ENCODE measurements around the gene PXN. TPM values are rescaled to one million over a fixed set of nuclear protein-coding genes. Genes with fewer than 3 reads are reported as not detected.

Gene PXN
- total RNA-seq = 279 and 332 TPM in 2 replicates

DNA sequence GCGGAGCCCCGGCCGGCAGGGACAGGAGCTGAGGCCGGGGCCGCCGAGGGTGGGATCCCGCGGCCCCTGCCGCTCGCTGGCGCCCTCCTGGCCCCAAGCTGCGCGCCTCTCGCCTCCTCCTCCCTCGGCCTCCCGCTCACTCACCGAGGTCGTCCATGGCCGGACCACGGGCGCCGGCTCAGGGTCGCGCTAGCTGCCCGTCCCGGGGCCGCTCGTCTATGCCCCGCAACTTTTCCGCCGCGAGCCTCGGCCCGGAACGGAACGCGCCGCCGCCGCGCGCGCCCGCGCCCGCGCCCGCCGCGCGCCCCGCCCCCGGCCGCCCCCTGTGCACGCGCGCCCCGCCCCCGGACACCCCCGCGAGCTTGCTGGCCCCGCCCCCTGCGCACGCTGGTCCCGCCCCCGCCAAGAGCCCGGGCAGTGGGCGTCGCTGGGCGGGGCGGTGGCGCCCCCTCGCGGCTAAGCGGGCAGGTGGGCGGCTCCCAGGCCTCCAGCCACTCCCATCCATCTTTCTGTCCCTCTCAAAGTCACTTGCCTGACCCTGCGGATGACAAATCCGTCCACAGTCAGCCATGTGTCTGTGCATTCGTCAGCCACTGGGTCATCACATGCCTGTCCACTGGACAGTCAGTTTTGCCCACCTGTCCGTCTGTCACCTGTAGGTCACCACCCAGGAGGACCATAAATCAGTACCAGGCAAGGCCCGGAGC is at the start of gene PXN:
Gene PXN, minus strand, starts transcription at position 258 of the 707 bp plus-strand sequence. Its CDS starts 101 bp downstream, at position 157.
- DNase-seq (ENCODE audit: extremely low read depth, low read depth, low spot score) = no peak

DNA sequence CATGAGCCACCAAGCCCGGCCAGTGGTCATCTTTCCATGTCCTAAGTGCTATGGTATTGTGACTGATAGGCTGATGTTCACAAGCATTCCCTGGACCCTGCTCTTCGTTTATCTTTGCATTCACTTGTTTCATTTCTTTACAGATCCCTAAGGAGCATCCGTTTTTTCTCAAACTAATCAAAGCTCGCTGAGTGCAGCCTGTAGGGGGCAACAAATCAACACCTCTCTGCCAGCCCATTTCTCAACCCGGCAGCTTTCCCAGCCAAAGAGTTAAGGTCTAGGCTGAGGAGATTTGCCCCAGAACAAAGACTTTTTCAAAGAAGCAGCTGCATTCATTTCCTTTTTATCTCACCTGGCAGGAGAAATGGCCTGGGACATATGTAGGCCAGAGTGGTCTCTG is 48.7 kb upstream of the PXN start:
- DNase-seq (ENCODE audit: extremely low read depth, low read depth, low spot score) = no peak

DNA sequence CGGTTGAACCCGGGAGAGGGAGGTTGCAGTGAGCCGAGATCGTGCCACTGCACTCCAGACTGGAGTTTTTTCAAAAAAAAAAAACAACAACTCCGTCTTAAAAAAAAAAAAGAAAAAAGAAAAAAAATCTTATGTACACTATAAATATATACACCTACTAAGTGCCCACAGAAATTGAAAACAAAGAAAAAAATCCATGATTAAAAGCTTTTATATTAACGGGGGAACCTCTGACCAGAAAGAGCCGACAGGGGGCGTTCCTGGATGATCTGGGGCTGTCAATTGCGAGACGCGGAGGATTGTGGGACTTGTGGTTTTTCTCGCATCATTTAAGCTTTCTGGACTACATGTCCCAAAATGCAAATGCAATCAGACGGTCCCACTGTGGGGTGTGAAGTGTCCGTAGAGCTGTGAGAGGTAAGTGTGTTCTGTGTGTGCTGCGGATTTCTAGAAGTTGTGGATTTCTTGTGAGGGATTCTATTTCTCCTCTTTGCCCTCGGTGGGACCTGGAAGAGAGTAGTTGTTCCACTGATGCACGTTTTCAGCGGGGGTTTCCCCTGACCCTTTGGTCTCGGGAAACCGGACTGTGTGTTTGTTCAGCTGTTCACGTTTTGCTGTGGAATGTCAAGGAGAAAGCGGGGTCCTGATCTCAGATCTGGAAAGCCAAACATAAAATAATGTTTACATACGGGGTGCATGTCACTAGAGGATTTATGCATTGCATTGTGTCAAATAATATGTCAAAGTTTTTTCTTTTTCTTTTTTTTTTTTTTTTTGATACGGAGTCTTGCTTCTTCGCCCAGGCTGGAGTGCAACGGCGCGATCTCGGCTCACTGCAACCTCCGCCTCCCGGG is 36.7 kb upstream of the PXN start, which contains the start of gene SIRT4:
Gene SIRT4, plus strand, starts transcription at position 360 of the 854 bp plus-strand sequence. CDS start 1,241 bp downstream, outside the sequence.
- peak; percentile 95 for DNase-seq (ENCODE audit: extremely low read depth, low read depth, low spot score)

DNA sequence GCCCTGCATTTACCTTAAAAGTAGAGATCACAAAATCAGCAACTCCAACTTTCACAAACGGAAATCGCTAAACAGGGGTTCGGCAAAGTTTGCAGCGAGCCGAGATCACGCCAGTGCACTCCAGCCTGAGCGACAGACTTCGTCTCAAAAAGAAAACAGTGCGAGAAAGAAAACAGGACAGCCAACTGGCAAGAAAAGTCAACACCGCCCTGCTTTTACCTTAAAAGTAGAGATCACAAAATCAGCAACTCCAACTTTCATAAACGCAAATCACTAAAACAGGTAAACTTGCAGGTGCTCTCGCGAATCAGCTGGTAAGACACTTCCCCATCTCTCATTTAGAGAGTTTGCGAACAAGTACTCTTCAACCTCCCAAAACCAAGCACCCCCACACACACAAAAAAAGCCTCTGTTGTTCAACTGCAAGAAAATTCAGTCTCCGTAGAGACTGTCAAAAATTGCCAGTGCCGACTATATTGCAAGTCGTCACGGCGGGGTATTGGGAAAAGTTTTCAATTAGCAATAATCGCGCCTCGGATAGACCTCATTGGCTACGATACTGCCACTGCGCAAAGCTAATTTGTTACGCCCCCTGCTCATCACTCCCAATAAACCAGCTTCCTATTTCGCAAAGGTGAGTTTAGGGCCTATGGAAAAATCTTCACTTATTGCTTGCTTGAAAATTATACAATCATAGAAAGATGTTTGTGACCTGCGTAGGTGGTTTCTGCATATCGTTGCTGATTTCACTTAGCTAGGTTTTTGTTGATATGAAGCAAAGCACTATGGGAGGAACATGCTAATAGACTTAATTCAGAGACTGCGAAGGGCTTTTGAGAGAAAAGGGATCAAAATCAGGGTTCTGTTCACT is 27.4 kb upstream of the PXN start, which contains the start of gene RNU4-1:
Gene RNU4-1, minus strand, starts transcription at position 577 of the 871 bp plus-strand sequence.
- DNase-seq (ENCODE audit: extremely low read depth, low read depth, low spot score) = peak; percentile 83

DNA sequence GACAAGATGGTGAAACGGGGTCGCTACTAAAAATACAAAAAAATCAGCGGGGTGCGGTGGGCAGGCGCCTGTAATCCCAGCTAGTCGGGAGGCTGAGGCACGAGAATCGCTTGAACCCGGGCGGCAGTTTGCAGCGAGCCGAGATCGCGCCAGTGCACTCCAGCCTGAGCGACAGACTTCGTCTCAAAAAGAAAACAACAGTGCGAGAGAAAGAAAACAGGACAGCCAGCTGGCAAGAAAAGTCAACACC is 26.8 kb upstream of the PXN start:
- DNase-seq (ENCODE audit: extremely low read depth, low read depth, low spot score) = no peak

DNA sequence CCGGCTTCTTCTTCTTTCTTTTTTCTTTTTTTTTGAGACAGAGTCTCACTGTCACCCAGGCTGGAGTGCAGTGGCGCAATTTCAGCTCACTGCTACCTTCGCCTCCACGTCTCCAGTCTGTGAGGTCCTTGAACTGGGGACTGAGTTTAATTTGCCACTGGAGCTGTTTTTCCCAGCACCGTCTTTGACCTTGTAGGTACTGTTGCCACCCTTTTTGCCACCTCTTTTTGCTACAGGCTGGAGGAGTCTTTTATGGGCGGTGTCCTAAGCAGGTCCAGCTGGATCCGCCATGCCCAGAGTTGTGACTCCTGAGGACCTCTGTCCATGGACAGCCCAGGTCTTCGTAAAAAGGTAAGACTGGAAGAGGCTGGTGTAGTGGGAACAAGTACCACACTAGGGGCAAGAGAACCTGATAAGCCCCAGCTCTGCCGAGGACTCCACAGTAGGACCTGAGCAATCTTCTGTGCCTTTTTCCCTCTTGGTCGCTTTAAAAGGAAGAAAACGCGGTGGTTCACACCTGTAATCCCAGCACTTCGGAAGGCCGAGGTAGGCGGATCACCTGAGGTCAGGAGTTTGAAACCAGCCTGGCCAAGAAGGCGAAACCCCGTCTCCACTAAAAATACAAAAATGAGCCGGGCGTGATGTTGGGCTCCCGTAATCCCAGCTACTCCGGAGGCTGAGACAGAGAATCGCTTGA is 25.2 kb upstream of the PXN start:
- DNase-seq (ENCODE audit: extremely low read depth, low read depth, low spot score) = no peak

DNA sequence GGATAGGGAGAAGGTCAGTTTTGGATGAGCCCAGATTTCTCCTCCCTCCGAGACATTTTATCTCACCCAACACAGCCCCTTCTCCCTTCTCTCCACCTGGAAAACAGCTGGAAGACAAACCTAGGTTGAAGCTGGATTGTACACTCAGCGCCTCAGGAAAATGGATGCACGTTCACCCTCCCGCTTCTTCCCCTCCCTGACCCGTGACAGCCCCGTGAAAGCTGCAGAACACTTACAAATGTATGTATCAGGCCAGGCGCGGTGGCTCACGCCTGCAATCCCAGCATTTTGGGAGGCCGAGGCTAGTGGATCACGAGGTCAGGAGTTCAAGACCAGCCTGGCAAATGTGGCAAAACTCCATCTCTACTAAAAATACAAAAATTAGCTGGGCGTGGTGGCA is 22.0 kb upstream of the PXN start:
- no peak for DNase-seq (ENCODE audit: extremely low read depth, low read depth, low spot score)

DNA sequence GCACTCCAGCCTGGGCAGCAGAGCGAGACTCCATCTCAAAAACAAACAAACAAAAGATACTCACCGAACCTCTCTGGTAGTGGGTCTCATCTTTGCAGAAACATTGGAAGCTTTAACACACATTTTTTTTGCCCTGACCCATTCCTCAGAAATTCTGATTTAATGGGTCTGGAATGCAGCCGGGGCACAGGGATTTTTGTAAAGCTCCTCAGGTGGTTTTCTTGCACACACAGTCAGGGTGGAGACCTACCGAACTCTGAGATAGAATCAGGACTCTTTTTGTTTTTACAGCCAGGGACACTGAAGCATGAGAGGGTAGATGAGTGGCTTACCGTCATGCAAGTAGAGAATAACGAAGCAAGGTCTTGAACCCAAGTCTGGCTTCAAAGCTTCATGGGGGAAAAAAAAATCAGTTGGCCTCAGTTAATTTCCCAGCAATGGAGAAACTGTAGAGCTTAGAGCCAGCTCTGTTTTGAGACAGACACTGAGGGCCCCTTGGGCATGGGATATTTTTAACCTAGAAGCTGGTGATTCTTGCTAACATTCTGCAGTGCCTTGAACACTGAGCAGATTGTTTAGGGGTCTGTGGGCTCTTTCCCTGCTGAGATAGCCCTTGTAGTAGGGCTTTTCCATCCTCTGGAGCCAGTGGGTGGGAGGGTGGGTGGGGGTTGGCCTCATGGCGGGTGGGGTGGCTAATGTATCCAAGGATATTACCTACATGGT is 21.4 kb upstream of the PXN start:
- DNase-seq (ENCODE audit: extremely low read depth, low read depth, low spot score) = no peak

DNA sequence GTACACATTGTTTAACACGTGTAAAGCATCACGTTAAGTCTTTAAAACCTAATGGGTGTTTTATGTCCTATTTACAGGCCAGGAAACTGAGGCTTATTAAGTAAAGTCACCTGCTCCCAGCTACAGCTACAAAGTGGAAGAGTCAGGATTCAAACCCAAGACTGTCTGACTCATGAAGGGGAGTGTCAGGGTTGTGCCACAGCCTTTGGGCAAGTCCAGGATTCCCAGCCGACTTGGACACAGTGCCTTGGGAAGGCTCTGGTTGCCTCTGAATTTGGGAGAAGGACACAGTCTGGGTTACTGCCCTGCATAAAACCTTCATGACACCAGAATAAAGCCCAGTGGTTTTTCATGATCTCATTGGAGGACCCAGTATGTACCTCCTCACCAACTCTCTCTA is 18.9 kb upstream of the PXN start:
- no peak for DNase-seq (ENCODE audit: extremely low read depth, low read depth, low spot score)

DNA sequence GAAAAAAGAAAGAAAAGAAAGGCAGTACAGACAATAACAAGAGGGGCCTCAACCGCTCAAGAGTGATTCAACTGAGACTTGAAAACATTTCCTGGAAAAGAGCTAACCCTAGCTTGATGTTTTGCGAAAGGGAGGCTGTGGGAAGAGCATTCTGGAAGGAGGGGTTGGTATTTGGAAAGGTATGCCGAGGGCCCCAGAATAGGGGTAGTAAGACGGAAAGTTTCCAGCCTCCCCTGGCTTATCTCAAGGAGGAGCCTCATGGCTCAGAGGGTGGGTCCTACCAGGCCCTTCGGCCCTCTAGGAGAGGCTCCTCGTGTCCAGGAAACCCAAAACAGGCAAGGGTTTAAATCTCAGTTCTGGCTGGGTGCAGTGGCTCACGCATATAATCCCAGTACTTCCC is 17.8 kb upstream of the PXN start:
- no peak for DNase-seq (ENCODE audit: extremely low read depth, low read depth, low spot score)

DNA sequence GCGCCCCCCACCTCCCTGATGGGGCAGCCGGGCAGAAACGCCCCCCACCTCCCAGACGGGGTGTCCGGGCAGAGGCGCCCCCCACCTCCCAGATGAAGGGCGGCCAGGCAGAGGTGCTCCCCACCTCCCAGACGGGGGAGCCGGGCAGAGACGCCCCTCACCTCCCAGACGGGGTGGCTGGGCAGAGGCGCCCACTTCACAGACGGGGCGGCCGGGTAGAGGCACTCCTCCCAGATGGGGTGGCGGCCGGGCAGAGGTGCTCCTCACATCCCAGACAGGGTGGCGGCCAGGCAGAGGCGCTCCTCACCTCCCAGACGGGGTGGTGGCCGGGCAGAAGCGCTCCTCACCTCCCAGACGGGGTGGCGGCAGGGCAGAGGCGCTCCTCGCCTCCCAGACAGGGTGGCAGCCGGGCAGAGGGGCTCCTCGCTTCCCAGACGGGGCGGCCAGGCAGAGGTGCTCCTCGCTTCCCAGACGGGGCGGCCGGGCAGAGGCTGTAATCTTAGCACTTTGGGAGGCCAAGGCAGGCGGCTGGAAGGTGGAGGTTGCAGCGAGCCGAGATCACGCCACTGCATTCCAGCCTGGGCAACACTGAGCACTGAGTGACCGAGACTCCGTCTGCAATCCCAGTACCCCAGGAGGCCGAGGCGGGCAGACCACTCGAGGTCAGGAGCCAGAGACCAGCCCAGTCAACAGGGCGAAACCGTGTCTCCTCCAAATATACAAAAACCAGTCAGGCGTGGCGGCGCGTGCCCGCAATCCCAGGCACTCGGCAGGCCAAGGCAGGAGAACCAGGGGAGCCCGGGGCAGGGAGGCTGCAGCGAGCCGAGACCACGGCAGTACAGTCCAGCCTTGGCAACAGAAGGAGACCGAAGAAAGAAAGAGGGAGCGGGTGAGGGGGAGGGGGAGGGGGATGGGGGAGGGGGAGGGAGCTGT is 12.9 kb upstream of the PXN start:
- DNase-seq (ENCODE audit: extremely low read depth, low read depth, low spot score) = no peak

DNA sequence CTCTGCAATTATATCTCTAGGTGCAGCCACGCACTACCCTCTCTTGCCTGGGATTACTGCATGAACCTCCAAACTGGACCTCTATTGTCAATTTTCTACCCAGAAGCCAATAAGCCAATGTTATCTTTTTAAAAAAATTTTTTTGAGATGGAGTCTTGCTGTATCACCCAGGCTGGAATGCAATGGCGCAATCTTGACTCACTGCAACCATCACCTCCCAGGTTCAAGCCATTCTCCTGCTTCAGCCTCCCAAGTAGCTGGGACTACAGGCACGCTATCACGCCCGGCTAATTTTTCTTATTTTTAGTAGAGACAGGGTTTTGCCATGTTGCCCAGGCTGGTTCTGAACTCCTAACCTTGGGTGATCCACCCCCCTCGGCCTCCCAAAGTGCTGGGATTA is 11.2 kb upstream of the PXN start:
- no peak for DNase-seq (ENCODE audit: extremely low read depth, low read depth, low spot score)

DNA sequence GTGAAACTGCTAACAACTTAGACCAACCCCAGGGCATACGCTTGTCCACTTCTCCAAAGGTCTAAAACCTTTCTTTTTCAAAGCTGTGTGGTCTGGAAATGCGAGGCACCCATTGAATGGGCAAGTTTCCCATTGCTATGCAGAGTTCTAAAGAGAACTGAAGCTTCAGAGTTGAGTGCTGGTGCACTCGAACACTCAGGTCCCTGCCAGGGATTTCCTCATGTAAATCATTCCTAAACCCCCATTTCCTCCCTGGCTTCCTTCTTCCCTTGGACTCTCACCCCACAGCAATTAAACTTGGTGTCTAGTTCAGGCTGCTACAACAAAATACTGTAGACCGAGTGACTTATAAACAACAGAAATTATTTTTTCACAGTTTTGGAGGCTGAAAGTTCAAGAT is 2.2 kb upstream of the PXN start:
- no peak for DNase-seq (ENCODE audit: extremely low read depth, low read depth, low spot score)

DNA sequence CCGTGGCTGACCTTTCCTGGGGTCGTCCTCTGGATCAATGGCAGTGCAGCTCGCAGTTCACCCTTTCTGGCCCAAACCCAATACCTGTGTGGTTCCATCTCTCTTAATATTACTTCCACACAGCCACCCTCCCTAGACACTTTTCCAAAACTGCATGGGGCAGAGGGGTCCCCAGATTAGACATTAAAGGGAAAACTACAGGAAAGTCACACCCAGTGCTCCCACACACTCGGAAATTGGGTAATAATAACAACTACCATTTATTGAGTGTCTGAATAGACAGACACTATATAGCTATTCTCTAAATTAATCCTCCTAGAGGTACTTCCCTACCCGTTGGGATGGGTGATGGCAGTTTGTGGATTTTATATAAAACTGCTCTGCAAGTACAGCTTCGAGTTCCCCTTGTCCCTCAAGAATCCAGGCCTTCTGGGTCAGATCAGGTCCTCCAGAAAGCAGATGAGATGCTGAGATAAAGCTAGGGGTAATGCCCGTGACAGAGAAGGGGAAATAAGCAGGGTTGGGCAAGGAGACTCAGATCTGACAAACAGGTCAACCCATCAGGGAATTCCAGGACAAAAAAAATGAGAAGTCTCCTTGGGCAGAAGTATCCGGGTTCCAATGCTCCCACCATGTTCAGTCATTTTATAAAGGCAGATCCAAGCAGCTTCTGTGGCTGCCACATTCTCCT is 795 bp upstream of the PXN start:
- DNase-seq (ENCODE audit: extremely low read depth, low read depth, low spot score) = no peak

DNA sequence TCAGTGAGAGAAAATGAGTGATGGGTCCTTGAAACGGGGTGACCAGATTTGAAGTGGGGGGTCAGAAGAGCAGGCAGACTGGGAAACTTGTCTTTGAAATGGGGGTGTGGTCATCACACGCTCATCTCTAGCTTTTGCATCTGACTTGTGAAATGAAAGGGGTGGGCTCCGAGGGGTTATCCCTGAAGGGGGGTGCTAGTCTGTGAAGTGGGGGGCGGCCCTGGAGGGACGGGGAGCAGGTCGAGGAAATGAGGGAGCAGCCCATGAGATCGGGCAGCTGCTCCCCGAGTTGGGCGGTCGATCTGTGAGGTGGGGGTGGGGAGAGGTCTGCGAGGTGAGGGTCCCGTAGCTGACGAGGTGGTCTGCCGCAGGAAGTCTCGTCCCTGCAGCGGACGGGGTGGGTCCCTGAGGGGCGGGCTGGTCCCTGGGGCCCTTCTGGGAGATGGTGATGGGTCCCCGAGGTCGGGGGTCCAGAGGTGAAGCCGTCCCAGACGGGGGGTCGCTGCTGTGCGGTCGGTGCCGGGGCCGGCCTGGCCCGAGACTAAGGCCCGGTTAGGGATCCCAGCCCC is 542 bp downstream of the PXN start:
- no peak for DNase-seq (ENCODE audit: extremely low read depth, low read depth, low spot score)

DNA sequence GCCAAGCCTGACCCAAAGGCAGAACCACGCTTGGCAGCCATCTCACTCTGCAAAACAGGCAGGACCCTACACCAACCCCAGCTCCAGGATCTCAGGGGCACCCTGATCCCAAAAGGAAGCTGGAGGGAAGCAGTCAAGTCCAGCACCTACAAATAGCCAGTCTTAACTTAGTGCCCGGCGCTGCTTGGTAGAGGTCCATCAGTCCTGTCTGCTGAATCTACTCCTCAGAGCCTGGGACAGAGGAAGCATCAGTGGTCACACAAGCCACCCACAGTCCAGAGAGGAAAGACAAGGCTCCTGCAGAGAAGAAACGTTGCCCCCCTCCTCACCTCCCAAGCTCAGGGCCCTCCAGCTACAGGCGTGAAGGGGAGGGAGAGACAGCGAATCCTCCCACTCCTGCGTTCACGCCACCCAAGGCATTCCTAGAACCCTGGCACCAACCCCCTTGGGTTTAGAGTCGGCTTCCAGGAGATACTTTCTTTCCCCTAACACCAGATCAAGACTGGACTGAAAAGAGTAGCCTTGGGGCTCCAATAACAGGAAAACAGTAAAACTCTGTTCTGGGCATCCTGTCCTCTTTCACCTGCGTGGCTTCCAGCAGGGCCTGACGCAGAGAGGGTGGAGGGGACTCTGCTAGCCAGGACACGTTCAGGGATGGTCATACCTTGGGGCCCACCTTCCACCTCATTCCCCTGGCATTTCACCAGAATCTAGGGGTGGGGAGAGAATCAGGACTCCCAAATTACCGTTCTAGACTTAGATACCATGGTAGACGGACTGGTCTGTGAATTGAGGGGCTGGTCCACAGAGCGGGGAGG is 1.2 kb downstream of the PXN start:
- no peak for DNase-seq (ENCODE audit: extremely low read depth, low read depth, low spot score)

DNA sequence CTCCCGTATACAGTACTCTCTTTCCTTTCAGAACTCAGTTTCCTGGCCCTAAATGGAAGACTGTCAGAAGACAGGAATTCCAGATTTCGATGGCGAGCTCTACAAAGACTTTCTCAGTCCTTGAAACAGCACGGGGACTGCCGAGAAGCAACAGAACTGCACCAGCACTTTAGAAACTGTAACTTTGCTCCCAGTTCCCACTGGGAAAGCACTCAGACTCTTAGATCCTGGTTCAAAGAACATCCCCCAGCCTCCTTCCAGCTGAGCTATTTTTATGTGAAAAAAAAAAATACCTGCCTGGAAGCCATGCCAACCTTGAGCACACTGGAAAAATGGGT is 1.8 kb downstream of the PXN start:
- DNase-seq (ENCODE audit: extremely low read depth, low read depth, low spot score) = no peak
